Stimulated activated CD4-positive, alpha-beta T cell treated with anti-CD3 and anti-CD28 coated beads, Interleukin-4, amount 100 ng/mL, for 48 hours (primary cell): ENCODE results near the gene CNTN5.

Source experiments
- DNase-seq, 2 donors: peaks; one replicate each; pipeline ENCODE4 v3.0.0-alpha.2; 2020; ENCODE audit warnings: low read depth in 2 of 2

CNTN5 gene

GRCh38 chr11:99513368-99513767 lies 492.6 kb downstream of the CNTN5 start:
- no peak for DNase-seq

- DNase-seq: no peak
These were observed 498.3 kb downstream of the CNTN5 start for GRCh38 chr11:99519095-99519494.

GRCh38 chr11:99522467-99523173 lies 501.9 kb downstream of the CNTN5 start:
- no peak for DNase-seq

- DNase-seq: no peak
These were observed 510.7 kb downstream of the CNTN5 start for GRCh38 chr11:99531468-99531867.

- DNase-seq: no peak
These were observed 514.1 kb downstream of the CNTN5 start for GRCh38 chr11:99534812-99535211.

GRCh38 chr11:99535406-99535805 lies 514.7 kb downstream of the CNTN5 start:
- DNase-seq: no peak

GRCh38 chr11:99535819-99536218 lies 515.1 kb downstream of the CNTN5 start:
- no peak for DNase-seq

GRCh38 chr11:99537681-99538080 lies 516.9 kb downstream of the CNTN5 start:
- DNase-seq: no peak

GRCh38 chr11:99545616-99546015 lies 524.9 kb downstream of the CNTN5 start:
- no peak for DNase-seq

GRCh38 chr11:99548264-99548663 lies 527.5 kb downstream of the CNTN5 start:
- no peak for DNase-seq

GRCh38 chr11:99554232-99554903 lies 533.6 kb downstream of the CNTN5 start:
- no peak for DNase-seq

- DNase-seq: no peak
These were observed 534.7 kb downstream of the CNTN5 start for GRCh38 chr11:99555486-99555885.

GRCh38 chr11:99565333-99565732 lies 544.6 kb downstream of the CNTN5 start:
- no peak for DNase-seq

GRCh38 chr11:99567334-99567956 lies 546.7 kb downstream of the CNTN5 start:
- no peak for DNase-seq

- no peak for DNase-seq
These were observed 548.1 kb downstream of the CNTN5 start for GRCh38 chr11:99568808-99569207.

- DNase-seq: no peak
These were observed 550.3 kb downstream of the CNTN5 start for GRCh38 chr11:99571094-99571493.

- DNase-seq: no peak
These were observed 564.1 kb downstream of the CNTN5 start for GRCh38 chr11:99584830-99585229.

GRCh38 chr11:99585606-99586005 lies 564.9 kb downstream of the CNTN5 start:
- no peak for DNase-seq

GRCh38 chr11:99589771-99590170 lies 569.0 kb downstream of the CNTN5 start:
- DNase-seq: no peak

- DNase-seq: no peak
These were observed 571.5 kb downstream of the CNTN5 start for GRCh38 chr11:99592266-99592665.

- DNase-seq: no peak
These were observed 572.4 kb downstream of the CNTN5 start for GRCh38 chr11:99593197-99593596.

- DNase-seq: no peak
These were observed 580.4 kb downstream of the CNTN5 start for GRCh38 chr11:99601179-99601578.

- DNase-seq: no peak
These were observed 593.6 kb downstream of the CNTN5 start for GRCh38 chr11:99614352-99614751.
